ENCODE data around the gene YIF1B. TPM values are rescaled to one million over a fixed set of nuclear protein-coding genes. Genes with fewer than 3 reads are reported as not detected.

YIF1B gene
- total and polyA plus RNA-seq, 2 donors (not counting 1 experiment from before 2014, with no cell fraction given): 31.6 to 58.3 TPM

GRCh38 chr19:38290631-38291147, 25.1 kb downstream of the YIF1B start:
- Histone ChIP-seq H3K27me3 (replicated peaks in 1 of 4; ENCODE audit: control extremely low read depth in 1 of 4, control insufficient read depth in 3 of 4, insufficient read depth in 4 of 4, low read length in 3 of 4) (no peaks in the 10 kb centered on the region), H3K27ac (ENCODE audit: low read length in 2 of 2) (no peak overlapping the region), H3K9me3 (ENCODE audit: control extremely low read depth in 1 of 3, control insufficient read depth in 2 of 3, insufficient read depth in 1 of 3, low read length in 2 of 3) (no peaks in the 10 kb centered on the region), H4K20me1 (ENCODE audit: control insufficient read depth, insufficient read depth, low read length, poor library complexity, severe bottlenecking) (no peaks in the 10 kb centered on the region), H3K9ac (ENCODE audit: low read length) (no peak overlapping the region), H2AFZ (ENCODE audit: insufficient read depth, low read depth, low read length, poor library complexity, severe bottlenecking) (no peak overlapping the region), H3K79me2 (ENCODE audit: control insufficient read depth, insufficient read depth, low read length) (peaks cover 3% of the 10 kb centered on the region), H3K4me1 (ENCODE audit: control insufficient read depth in 2 of 2, insufficient read depth in 2 of 2, low read length in 2 of 2) (no peaks in the 10 kb centered on the region), H3K4me2 (replicated peaks; ENCODE audit: low read depth, low read length, poor library complexity, severe bottlenecking) (no peak overlapping the region), H3K36me3 (replicated peaks in 1 of 2; ENCODE audit: control extremely low read depth in 1 of 2, control insufficient read depth in 1 of 2, extremely low read depth in 1 of 2, insufficient read depth in 2 of 2, low read length in 1 of 2) (peaks cover 3 to 34% of the 10 kb centered on the region in 2 experiments), H3K4me3 (ENCODE audit: control extremely low read depth in 1 of 5, extremely low read depth in 1 of 5, insufficient read depth in 1 of 5, low read depth in 2 of 5, low read length in 4 of 5) (no peak overlapping the region)
- Mint-ChIP-seq H3K4me3 (no peak overlapping the region), H3K27ac (no peak overlapping the region), H3K9me3 (ENCODE audit: insufficient read depth) (no peaks in the 10 kb centered on the region), H3K4me1 (peaks cover 3% of the 10 kb centered on the region), H3K27me3 (no peaks in the 10 kb centered on the region)
- ChIA-PET POLR2A (no interaction called here), CTCF (no interaction called here)
- TF ChIP-seq CTCF (IDR thresholded peaks at IDR 0.05): no peak
- no peak for TF ChIP-seq EZH2 (IDR thresholded peaks at IDR 0.05; ENCODE audit: borderline replicate concordance, insufficient read depth, low read depth, low read length, poor library complexity, severe bottlenecking)
- WGBS (ENCODE audit: insufficient coverage): 89% methylated on average over 13 of the region's 13 CpGs
- ATAC-seq (ENCODE audit: low read depth) (no peak), DNase-seq (no peak)
- intact Hi-C loops (cut with micrococcal nuclease): no loop called here

- Histone ChIP-seq H3K36me3 (replicated peaks in 1 of 2; ENCODE audit: control extremely low read depth in 1 of 2, control insufficient read depth in 1 of 2, extremely low read depth in 1 of 2, insufficient read depth in 2 of 2, low read length in 1 of 2) (peaks cover 4 to 34% of the 10 kb centered on the region in 2 experiments), H3K79me2 (ENCODE audit: control insufficient read depth, insufficient read depth, low read length) (peaks cover 3% of the 10 kb centered on the region), H3K4me3 (ENCODE audit: control extremely low read depth in 1 of 5, extremely low read depth in 1 of 5, insufficient read depth in 1 of 5, low read depth in 2 of 5, low read length in 4 of 5) (no peak overlapping the region), H3K4me2 (replicated peaks; ENCODE audit: low read depth, low read length, poor library complexity, severe bottlenecking) (no peak overlapping the region), H3K27me3 (replicated peaks in 1 of 4; ENCODE audit: control extremely low read depth in 1 of 4, control insufficient read depth in 3 of 4, insufficient read depth in 4 of 4, low read length in 3 of 4) (no peaks in the 10 kb centered on the region), H3K9me3 (ENCODE audit: control extremely low read depth in 1 of 3, control insufficient read depth in 2 of 3, insufficient read depth in 1 of 3, low read length in 2 of 3) (no peaks in the 10 kb centered on the region), H3K27ac (ENCODE audit: low read length in 2 of 2) (no peak overlapping the region), H2AFZ (ENCODE audit: insufficient read depth, low read depth, low read length, poor library complexity, severe bottlenecking) (no peak overlapping the region), H4K20me1 (ENCODE audit: control insufficient read depth, insufficient read depth, low read length, poor library complexity, severe bottlenecking) (no peaks in the 10 kb centered on the region), H3K4me1 (ENCODE audit: control insufficient read depth in 2 of 2, insufficient read depth in 2 of 2, low read length in 2 of 2) (peaks cover 1 to 4% of the 10 kb centered on the region in 2 donors), H3K9ac (ENCODE audit: low read length) (no peak overlapping the region)
- Mint-ChIP-seq H3K4me1 (peaks cover 8% of the 10 kb centered on the region), H3K4me3 (no peak overlapping the region), H3K27me3 (no peaks in the 10 kb centered on the region), H3K27ac (no peak overlapping the region), H3K9me3 (ENCODE audit: insufficient read depth) (no peaks in the 10 kb centered on the region)
- DNase-seq (no peak), ATAC-seq (ENCODE audit: low read depth) (no peak)
- POLR2A ChIA-PET: no interaction called here
- CTCF ChIA-PET: no interaction called here
- TF ChIP-seq EZH2 (IDR thresholded peaks at IDR 0.05; ENCODE audit: borderline replicate concordance, insufficient read depth, low read depth, low read length, poor library complexity, severe bottlenecking) (no peak), CTCF (IDR thresholded peaks at IDR 0.05) (no peak)
- over 99% methylated on average over 14 of the region's 15 CpGs for WGBS (ENCODE audit: insufficient coverage)
- intact Hi-C loops (cut with micrococcal nuclease): no loop called here
Measured at GRCh38 chr19:38289955-38290354, 25.8 kb downstream of the YIF1B start.

Measured in B cell (primary cell).